Measurements from ENCODE around the gene IL22RA2.

Gene IL22RA2

GRCh38 chr6:137159912-137160311 lies 13.5 kb downstream of the IL22RA2 start:
- TF ChIP-seq CTCF (IDR thresholded peaks at IDR 0.05; ENCODE audit: borderline replicate concordance, insufficient read depth, low read depth, low read length) = no peak
- H3K4me3 ChIP-seq (ENCODE audit: low read depth, low read length) = no peak overlapping the region

GRCh38 chr6:137157601-137158000 lies 15.8 kb downstream of the IL22RA2 start:
- TF ChIP-seq CTCF (IDR thresholded peaks at IDR 0.05; ENCODE audit: borderline replicate concordance, insufficient read depth, low read depth, low read length) = no peak
- H3K4me3 ChIP-seq (ENCODE audit: low read depth, low read length) = no peak overlapping the region

- TF ChIP-seq CTCF (IDR thresholded peaks at IDR 0.05; ENCODE audit: borderline replicate concordance, insufficient read depth, low read depth, low read length) = no peak
- H3K4me3 ChIP-seq (ENCODE audit: low read depth, low read length) = no peak overlapping the region
Observed at GRCh38 chr6:137156650-137157049, 16.8 kb downstream of the IL22RA2 start.

GRCh38 chr6:137155830-137156229 lies 17.6 kb downstream of the IL22RA2 start:
- TF ChIP-seq CTCF (IDR thresholded peaks at IDR 0.05; ENCODE audit: borderline replicate concordance, insufficient read depth, low read depth, low read length) = no peak
- no peak overlapping the region for H3K4me3 ChIP-seq (ENCODE audit: low read depth, low read length)

- no peak overlapping the region for H3K4me3 ChIP-seq (ENCODE audit: low read depth, low read length)
- no peak for TF ChIP-seq CTCF (IDR thresholded peaks at IDR 0.05; ENCODE audit: borderline replicate concordance, insufficient read depth, low read depth, low read length)
Observed at GRCh38 chr6:137150072-137150471, 23.4 kb downstream of the IL22RA2 start.

GRCh38 chr6:137149035-137149393 lies 24.4 kb downstream of the IL22RA2 start:
- TF ChIP-seq CTCF (IDR thresholded peaks at IDR 0.05; ENCODE audit: borderline replicate concordance, insufficient read depth, low read depth, low read length) = no peak
- H3K4me3 ChIP-seq (ENCODE audit: low read depth, low read length) = no peak overlapping the region

- TF ChIP-seq CTCF (IDR thresholded peaks at IDR 0.05; ENCODE audit: borderline replicate concordance, insufficient read depth, low read depth, low read length) = no peak
- no peak overlapping the region for H3K4me3 ChIP-seq (ENCODE audit: low read depth, low read length)
Observed at GRCh38 chr6:137148306-137149034, 25.0 kb downstream of the IL22RA2 start.

All from GM12875 (cell line).